Measurements from ENCODE around the gene MEIS2. TPM values are rescaled to one million over a fixed set of nuclear protein-coding genes. Genes with fewer than 3 reads are reported as not detected.

MEIS2 gene
- total RNA-seq, 1 donor from 2014 or later: 6.7 TPM

DNA sequence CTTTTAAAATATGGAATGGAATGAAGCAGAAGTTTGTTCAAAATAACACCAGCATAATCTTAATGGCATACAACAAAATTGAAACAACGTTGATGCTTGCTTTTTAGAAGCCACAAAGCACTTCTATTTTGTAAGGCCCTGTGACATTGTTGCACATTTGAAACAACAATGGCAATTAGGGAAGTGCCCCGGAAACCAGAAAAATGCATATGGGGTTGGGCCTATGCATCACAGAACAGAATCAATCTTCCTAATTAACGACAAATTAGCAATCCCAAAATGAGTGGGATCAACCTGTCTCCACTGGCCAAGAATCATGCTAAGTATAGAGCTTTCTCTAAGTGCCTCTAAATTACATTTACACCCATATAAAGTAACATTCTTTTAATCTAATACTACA, 168.9 kb downstream of the MEIS2 start:
- Histone ChIP-seq H3K27me3 (ENCODE audit: control insufficient read depth, insufficient read depth, low read length) (no peaks in the 10 kb centered on the region), H3K4me3 (ENCODE audit: low read depth, low read length) (no peak overlapping the region), H3K36me3 (ENCODE audit: control insufficient read depth, insufficient read depth, low read length) (no peaks in the 10 kb centered on the region)
- TF ChIP-seq, protein P1, sequence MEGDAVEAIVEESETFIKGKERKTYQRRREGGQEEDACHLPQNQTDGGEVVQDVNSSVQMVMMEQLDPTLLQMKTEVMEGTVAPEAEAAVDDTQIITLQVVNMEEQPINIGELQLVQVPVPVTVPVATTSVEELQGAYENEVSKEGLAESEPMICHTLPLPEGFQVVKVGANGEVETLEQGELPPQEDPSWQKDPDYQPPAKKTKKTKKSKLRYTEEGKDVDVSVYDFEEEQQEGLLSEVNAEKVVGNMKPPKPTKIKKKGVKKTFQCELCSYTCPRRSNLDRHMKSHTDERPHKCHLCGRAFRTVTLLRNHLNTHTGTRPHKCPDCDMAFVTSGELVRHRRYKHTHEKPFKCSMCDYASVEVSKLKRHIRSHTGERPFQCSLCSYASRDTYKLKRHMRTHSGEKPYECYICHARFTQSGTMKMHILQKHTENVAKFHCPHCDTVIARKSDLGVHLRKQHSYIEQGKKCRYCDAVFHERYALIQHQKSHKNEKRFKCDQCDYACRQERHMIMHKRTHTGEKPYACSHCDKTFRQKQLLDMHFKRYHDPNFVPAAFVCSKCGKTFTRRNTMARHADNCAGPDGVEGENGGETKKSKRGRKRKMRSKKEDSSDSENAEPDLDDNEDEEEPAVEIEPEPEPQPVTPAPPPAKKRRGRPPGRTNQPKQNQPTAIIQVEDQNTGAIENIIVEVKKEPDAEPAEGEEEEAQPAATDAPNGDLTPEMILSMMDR (IDR thresholded peaks at IDR 0.05; ENCODE audit: insufficient read depth, low read length, poor library complexity, severe bottlenecking): no peak
- DNase-seq (ENCODE audit: low read depth): no peak

DNA sequence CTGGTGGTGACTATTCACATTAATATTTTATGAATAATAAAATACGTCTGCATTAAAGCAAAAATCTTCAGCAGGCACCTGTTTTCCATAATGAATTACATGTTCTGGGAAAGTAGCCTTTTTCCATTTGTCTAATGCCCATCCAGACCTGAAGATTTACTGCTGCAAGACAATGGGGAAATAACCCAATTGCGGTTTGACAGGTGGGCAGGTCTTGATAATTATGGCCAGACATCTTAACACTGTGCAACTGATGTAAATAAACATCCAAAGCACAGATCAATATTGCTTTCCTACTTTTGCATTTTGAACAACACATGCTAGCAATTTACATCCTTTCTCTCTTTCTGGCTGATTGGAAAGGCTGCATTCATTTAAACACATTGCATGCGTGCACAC, 173.9 kb downstream of the MEIS2 start:
- TF ChIP-seq, protein P1 (IDR thresholded peaks at IDR 0.05; ENCODE audit: insufficient read depth, low read length, poor library complexity, severe bottlenecking): no peak
- H3K4me3 ChIP-seq (ENCODE audit: low read depth, low read length): no peak overlapping the region
- H3K36me3 ChIP-seq (ENCODE audit: control insufficient read depth, insufficient read depth, low read length): no peaks in the 10 kb centered on the region
- H3K27me3 ChIP-seq (ENCODE audit: control insufficient read depth, insufficient read depth, low read length): no peaks in the 10 kb centered on the region
- DNase-seq (ENCODE audit: low read depth): no peak

DNA sequence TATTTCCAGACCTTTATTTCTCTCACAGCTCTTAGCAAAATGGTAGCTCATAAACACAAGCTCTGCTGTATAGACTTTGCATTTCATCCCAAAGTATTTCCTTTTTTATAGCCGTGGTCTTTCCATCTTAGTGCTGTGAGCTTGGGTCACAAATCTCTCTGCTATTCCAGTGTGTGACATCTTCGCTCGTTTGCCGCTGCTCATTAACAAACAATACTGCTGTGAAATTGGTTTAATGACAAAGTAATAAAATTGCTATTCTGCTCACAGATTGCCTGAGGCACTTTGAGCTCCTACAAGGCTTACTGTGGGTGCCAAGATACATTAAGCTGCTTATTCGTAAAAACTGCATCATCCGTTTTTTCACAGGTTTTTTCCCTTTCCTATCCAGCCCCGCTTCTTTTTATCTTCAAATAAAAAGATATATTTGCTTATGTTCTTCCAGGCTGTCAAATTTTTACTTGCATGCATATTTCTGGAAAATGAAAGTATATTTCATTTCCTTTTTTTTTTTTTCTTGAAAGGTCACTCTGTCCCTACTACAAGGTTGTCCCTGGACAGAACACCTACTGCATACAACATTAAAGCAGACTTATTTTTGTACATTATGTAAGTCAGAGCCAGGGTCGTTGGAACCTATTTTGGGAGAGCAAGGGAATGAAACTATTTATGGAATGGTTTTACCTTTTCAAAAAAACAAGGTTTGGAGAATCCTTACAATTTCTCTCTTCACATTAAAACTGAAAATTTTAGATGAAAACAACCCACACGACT, 174.5 kb downstream of the MEIS2 start:
- no peaks in the 10 kb centered on the region for H3K36me3 ChIP-seq (ENCODE audit: control insufficient read depth, insufficient read depth, low read length)
- DNase-seq (ENCODE audit: low read depth): no peak
- H3K27me3 ChIP-seq (ENCODE audit: control insufficient read depth, insufficient read depth, low read length): no peaks in the 10 kb centered on the region
- TF ChIP-seq, protein P1 (IDR thresholded peaks at IDR 0.05; ENCODE audit: insufficient read depth, low read length, poor library complexity, severe bottlenecking): no peak
- no peak overlapping the region for H3K4me3 ChIP-seq (ENCODE audit: low read depth, low read length)

DNA sequence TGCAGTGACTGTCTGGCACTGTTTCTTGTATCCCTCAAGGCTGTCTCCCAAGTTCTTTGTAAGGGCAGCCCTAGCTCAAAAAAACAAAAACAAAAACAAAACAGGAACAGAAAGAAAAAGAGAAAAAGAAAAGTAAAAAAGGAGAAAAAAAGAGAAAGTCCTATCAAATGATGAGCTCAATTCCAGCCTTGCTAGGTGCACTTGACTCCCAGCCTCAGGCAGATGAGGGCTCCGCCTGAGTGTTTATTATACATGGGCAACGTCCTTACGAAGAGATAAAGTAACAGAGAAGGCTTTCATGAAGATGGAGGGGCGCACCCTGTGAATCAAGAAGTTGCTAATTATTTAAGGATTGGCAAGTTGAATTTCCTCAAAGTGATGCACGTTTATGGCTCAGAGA, 175.3 kb downstream of the MEIS2 start:
- no peaks in the 10 kb centered on the region for H3K36me3 ChIP-seq (ENCODE audit: control insufficient read depth, insufficient read depth, low read length)
- TF ChIP-seq, protein P1 (IDR thresholded peaks at IDR 0.05; ENCODE audit: insufficient read depth, low read length, poor library complexity, severe bottlenecking): no peak
- no peak for DNase-seq (ENCODE audit: low read depth)
- H3K27me3 ChIP-seq (ENCODE audit: control insufficient read depth, insufficient read depth, low read length): no peaks in the 10 kb centered on the region
- H3K4me3 ChIP-seq (ENCODE audit: low read depth, low read length): no peak overlapping the region

DNA sequence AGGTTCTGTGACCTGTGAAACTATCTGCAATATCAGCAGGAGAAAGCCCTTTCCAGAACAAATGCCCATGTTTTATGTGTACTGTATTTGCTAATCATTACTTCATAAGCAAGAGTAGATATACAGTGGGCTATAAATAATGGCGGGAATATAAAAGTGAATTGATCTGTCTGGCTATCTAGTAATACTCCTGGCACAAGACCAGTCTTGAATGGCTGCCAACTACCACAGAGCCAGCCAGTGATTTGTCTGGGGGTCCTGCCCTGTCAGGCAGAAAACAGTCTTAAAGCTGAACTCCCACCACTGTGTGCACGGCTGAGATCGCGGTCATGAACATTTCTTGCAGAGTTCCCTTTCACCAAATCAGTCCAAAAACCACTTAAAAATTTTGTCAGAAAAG, 176.3 kb downstream of the MEIS2 start:
- H3K4me3 ChIP-seq (ENCODE audit: low read depth, low read length): no peak overlapping the region
- H3K27me3 ChIP-seq (ENCODE audit: control insufficient read depth, insufficient read depth, low read length): no peaks in the 10 kb centered on the region
- no peaks in the 10 kb centered on the region for H3K36me3 ChIP-seq (ENCODE audit: control insufficient read depth, insufficient read depth, low read length)
- DNase-seq (ENCODE audit: low read depth): no peak
- TF ChIP-seq, protein P1 (IDR thresholded peaks at IDR 0.05; ENCODE audit: insufficient read depth, low read length, poor library complexity, severe bottlenecking): no peak

Measured in kidney epithelial cell (primary cell).